Tibial nerve (tissue), 4 donors: ENCODE results near the gene BCL2L15.

Experiments used
- EP300 ChIP-seq, 2 donors: sonication (generic); formaldehyde crosslinking; IDR thresholded peaks; one replicate each; pipeline ENCODE4 v1.6.1; 2017; ENCODE audit warnings: antibody characterized with exemption in 2 of 2, mild to moderate bottlenecking in 1 of 2
- TF ChIP-seq, protein P1 (sequence below), 5 experiments: fragments of 200-600 bp in 3 of 5; fragments of 450-650 bp in 2 of 5; sonication (generic) in 3 of 5; IDR thresholded peaks; one replicate each; pipeline ENCODE4 v1.5.1; 2016 to 2019; ENCODE audit warnings: antibody characterized with exemption in 5 of 5, mild to moderate bottlenecking in 3 of 5, moderate library complexity in 2 of 5

DNA sequence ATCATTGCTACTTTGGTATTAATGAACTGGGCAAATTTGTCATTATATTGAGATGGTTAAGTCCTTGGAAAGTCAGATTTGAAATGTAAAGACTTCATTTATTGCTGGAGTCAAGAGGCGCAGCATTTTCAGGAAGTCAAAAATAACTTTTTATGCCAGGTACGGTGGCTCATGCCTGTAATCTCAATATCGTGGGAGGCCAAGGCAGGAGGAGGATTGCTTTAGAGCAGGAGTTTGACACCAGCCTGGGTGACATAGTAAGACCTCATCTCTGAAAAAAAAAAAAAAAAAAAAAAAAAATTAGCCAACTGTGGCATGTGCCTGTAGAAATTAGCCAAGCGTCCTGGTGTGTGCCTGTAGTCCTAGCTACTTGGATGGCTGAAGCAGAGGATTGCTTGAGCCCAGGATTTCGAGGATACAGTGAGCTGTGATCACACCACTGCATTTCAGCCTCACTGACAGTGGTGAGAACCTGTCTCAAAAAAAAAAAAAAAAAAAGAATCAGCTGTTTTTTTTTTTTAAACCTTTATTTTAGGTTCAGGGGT is 47.2 kb upstream of the BCL2L15 start:
- TF ChIP-seq, protein P1, sequence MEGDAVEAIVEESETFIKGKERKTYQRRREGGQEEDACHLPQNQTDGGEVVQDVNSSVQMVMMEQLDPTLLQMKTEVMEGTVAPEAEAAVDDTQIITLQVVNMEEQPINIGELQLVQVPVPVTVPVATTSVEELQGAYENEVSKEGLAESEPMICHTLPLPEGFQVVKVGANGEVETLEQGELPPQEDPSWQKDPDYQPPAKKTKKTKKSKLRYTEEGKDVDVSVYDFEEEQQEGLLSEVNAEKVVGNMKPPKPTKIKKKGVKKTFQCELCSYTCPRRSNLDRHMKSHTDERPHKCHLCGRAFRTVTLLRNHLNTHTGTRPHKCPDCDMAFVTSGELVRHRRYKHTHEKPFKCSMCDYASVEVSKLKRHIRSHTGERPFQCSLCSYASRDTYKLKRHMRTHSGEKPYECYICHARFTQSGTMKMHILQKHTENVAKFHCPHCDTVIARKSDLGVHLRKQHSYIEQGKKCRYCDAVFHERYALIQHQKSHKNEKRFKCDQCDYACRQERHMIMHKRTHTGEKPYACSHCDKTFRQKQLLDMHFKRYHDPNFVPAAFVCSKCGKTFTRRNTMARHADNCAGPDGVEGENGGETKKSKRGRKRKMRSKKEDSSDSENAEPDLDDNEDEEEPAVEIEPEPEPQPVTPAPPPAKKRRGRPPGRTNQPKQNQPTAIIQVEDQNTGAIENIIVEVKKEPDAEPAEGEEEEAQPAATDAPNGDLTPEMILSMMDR (IDR thresholded peaks at IDR 0.05) = no peak
- no peak for TF ChIP-seq EP300 (IDR thresholded peaks at IDR 0.05)
